Measurements from ENCODE around the gene MYOZ3. TPM values are rescaled to one million over a fixed set of nuclear protein-coding genes. Genes with fewer than 3 reads are reported as not detected.

Gene MYOZ3
- total and polyA plus RNA-seq, 7 donors = 0.16 to 0.92 (median 0.55) TPM; not detected in 2

- peaks cover 0 to 70% (median 39%) of the 10 kb centered on the region in 4 donors for H3K4me1 ChIP-seq
- intact Hi-C loops (cut with DNase I) = no loop called here
- DNase-seq = no peak
These were observed 30.4 kb upstream of the MYOZ3 start for GRCh38 chr5:150630461-150631325.

GRCh38 chr5:150631326-150631701 lies 29.7 kb upstream of the MYOZ3 start:
- DNase-seq = no peak
- no peaks in the 10 kb centered on the region for H3K27me3 ChIP-seq
- 93 to 95% methylated on average over 6 of the region's 6 CpGs for WGBS, 2 donors
- intact Hi-C loops (cut with DNase I) = no loop called here
- TF ChIP-seq EP300 (IDR thresholded peaks at IDR 0.05) (no peak), POLR2A (IDR thresholded peaks at IDR 0.05) (no peak), POLR2AphosphoS5 (IDR thresholded peaks at IDR 0.05) (no peak), CTCF (IDR thresholded peaks at IDR 0.05) (no peak)
- H3K4me3 ChIP-seq = no peak overlapping the region
- peaks cover 0 to 68% (median 36%) of the 10 kb centered on the region in 4 donors for H3K4me1 ChIP-seq
- no peaks in the 10 kb centered on the region for H3K9me3 ChIP-seq
- H3K27ac ChIP-seq = peak overlapping the region in 2 of 4 donors; percentile 27 to 52
- H3K36me3 ChIP-seq = no peaks in the 10 kb centered on the region

More at GRCh38 chr5:150630461-150631325, 30.4 kb upstream of the MYOZ3 start:
- H3K36me3 ChIP-seq = no peaks in the 10 kb centered on the region
- H3K9me3 ChIP-seq = no peaks in the 10 kb centered on the region
- 84 to 89% methylated on average over 9 of the region's 9 CpGs for WGBS, 2 donors
- TF ChIP-seq EP300 (IDR thresholded peaks at IDR 0.05) = no peak
- H3K4me3 ChIP-seq = no peak overlapping the region
- no peaks in the 10 kb centered on the region for H3K27me3 ChIP-seq
- peak overlapping the region in 2 of 4 donors; percentile 22 to 52 for H3K27ac ChIP-seq

- 74% methylated on average over 10 of the region's 10 CpGs for WGBS, 2 donors
- TF ChIP-seq EP300 (IDR thresholded peaks at IDR 0.05) (no peak), CTCF (IDR thresholded peaks at IDR 0.05) (no peak), POLR2AphosphoS5 (IDR thresholded peaks at IDR 0.05) (no peak), POLR2A (IDR thresholded peaks at IDR 0.05) (no peak)
- intact Hi-C loops (cut with DNase I) = no loop called here
- no peaks in the 10 kb centered on the region for H3K27me3 ChIP-seq
- peak overlapping the region; percentile 14 to 52 (median 25) for H3K27ac ChIP-seq
- H3K36me3 ChIP-seq = no peaks in the 10 kb centered on the region
- H3K9me3 ChIP-seq = no peaks in the 10 kb centered on the region
- no peak for DNase-seq
- H3K4me3 ChIP-seq = no peak overlapping the region
- peaks cover 0 to 68% (median 37%) of the 10 kb centered on the region in 4 donors for H3K4me1 ChIP-seq
These were observed 28.5 kb upstream of the MYOZ3 start for GRCh38 chr5:150632305-150633160.

GRCh38 chr5:150633429-150633828 lies 27.6 kb upstream of the MYOZ3 start:
- intact Hi-C loops (cut with DNase I) = no loop called here
- Histone ChIP-seq H3K36me3 (no peaks in the 10 kb centered on the region), H3K9me3 (no peaks in the 10 kb centered on the region), H3K27ac (peak overlapping the region in 3 of 4 donors; percentile 23 to 52 (median 27)), H3K27me3 (no peaks in the 10 kb centered on the region), H3K4me3 (no peak overlapping the region), H3K4me1 (peaks cover 0 to 65% (median 37%) of the 10 kb centered on the region in 4 donors)
- 49 to 66% methylated on average over 2 of the region's 2 CpGs for WGBS, 2 donors
- DNase-seq = no peak
- TF ChIP-seq POLR2AphosphoS5 (IDR thresholded peaks at IDR 0.05) (no peak), CTCF (IDR thresholded peaks at IDR 0.05) (no peak)

All from sigmoid colon (tissue), 7 donors.